Jurkat, Clone E6-1 (cell line): ENCODE results near the gene SUSD4.

Source experiments
- DNase-seq: peaks from one replicate; pipeline ENCODE4 v3.0.0-alpha.2; 2011; ENCODE audit warnings: low read depth, low spot score
- H3K4me3 ChIP-seq: 2 replicates; pipeline ENCODE4 v1.5.1; 2011; ENCODE audit warnings: mild to moderate bottlenecking, low read length, control low read depth, moderate library complexity

Gene SUSD4

DNA sequence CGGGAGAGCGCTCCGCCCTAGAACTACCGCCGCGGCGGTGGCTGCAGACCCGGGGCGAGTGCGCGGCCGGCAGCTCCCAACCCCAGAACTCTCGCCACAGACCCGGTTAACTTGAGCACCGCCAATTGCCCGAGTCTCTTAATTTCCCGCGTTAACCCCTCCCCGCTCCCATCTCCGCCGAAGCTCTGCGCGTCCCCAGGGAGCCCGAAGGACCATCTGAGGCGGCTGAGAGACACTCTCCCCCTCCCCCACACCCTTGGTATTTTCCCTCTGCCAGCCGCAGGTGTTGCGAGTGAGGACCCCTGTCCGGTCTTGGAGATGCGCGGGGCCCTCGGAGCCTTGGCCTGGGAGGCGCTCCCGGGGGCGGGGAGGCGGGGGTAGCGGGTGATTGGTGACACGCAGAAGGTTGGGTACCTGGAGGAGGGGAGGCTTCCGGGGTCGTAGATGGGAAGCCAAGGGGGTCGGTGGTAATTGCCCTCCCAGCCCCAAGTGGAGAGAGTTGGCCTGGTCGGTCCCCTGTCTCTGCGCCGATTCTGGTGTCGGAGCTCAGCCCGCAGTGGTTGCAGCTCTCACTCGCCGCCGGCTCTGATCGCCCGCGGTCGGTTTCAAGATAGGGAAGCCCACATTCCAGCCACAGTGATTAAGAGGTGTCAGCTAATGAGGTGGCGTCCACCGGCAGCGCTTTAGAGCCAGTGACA, 858 bp upstream of the SUSD4 start:
- no peak for DNase-seq
- H3K4me3 ChIP-seq, result peak overlapping the region; percentile 39

DNA sequence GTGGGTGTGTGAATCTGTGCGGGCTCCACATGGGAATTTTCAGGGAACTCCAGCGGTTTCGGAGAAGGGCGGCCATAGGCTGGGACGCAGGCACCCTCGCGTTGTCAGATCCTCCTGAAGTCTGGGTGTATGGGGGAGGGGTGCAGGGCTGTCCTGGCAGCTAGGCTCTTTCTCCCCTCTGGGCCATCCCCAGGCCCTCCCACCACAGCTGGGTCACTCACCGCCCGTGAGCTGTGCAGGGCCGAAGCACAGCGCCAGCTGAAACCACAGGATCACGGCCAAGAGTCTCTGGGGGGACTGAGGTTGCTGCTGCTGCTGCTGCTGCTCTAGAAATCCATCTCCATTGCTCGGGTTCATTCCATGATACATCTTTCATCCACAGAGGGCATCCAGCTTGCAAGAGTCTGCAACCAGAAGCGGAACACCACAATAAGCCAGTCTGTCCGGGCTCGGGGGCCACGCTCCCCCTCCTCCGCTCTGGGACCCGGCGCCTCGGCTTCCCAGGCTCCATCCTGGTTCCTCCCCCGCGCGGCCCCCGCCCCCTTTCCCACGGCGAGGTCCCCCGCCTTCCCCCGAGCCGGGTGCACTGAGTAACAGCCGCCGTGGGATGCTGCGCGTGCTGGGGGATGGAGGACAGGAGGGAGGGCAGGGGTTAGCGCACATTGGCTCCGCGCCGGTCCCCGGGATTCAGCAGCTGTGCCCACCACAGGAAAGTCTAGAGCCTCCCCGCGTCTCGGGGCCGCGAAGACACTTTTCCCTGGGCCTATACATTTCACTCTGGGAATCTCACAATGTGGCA, 720 bp downstream of the SUSD4 start:
- DNase-seq, result peak; percentile 15
- H3K4me3 ChIP-seq, result peak overlapping the region; percentile 71

GRCh38 chr1:223358826-223359225, 5.2 kb downstream of the SUSD4 start:
- no peak overlapping the region for H3K4me3 ChIP-seq
- no peak for DNase-seq

DNA sequence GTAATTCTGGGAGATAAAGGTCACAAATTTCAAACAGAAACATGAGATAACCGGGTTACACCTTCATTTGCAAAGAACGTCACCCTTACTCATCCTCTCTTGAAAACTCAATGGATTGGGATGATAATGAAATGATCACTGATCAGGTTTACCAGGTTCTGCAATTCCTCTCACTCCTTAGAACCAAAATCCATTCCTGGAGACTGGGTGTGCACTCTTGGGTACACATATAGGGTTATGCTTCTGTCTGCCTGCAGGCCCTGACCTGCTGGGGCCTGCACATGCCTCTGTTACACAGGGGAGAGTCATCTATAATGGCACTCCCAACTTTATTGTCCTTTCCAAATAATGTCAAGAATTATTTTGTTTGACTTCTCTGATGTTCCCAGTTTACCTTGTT, 8.3 kb downstream of the SUSD4 start:
- DNase-seq, result no peak
- H3K4me3 ChIP-seq, result no peak overlapping the region

DNA sequence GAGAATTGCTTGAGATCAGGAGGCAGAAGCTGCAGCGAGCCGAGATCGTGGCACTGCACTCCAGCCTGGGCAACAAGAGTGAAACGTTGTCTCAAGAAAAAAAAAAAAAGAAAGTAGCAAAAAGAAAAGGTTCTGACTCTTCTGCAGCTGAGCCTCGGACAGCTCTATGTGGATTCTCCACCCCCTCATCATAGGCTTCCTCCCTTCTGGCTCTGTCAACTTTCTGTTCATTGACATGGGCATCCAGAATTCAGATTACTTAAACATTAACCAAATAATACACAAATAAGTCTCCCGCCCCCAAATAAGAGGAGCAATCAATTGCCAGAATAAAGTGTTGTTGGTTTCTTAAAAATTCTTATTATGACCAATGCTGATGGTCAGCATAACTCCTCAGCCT, 10.0 kb downstream of the SUSD4 start:
- no peak overlapping the region for H3K4me3 ChIP-seq
- DNase-seq, result no peak

- H3K4me3 ChIP-seq, result no peak overlapping the region
- no peak for DNase-seq
These were observed 11.0 kb downstream of the SUSD4 start for GRCh38 chr1:223352944-223353343.

DNA sequence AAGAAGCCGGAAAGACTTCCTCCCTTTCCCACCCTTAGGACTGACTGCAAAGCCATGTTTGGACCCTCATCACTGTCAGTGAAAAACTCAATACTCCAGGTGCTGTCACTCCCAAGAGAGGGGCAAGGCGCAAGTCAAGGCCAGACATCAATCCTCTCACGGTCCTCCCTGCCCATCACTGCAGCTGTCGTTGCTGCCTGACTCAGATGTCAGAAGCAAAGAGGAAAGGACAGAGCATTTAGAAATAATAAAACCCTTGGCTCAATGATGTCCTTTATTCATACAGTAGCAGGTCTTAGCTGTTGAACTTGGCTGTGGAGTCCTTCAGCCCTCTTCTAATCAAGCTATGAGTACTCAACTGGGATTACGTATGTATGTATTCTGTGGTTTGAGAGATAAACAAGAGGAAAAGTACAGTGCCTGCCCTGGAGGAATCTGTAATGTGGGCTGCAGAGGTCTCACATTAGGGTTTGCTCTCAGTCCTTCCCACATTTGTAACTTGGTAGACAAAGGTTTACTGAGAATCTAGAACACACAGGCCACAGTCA, 13.5 kb downstream of the SUSD4 start:
- H3K4me3 ChIP-seq, result no peak overlapping the region
- no peak for DNase-seq

DNA sequence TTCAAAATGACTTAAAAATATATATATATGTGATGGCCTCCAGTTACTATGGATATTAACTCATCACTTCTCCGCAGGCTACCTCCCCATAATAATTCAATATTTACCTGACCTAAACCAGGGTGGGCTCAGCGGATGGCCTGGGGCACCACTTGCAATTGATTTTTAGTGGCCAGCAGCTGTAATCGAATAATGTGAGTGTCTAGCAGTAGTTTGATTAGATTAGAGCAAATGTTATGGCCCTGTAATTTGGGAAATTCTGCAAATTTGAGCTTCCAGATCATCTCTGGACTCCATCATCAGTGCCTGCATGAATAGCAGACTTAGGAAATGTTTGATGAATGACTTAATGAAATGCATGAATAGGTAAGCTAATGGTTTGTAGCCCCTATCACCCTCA, 14.7 kb downstream of the SUSD4 start:
- DNase-seq, result no peak
- H3K4me3 ChIP-seq, result no peak overlapping the region

DNA sequence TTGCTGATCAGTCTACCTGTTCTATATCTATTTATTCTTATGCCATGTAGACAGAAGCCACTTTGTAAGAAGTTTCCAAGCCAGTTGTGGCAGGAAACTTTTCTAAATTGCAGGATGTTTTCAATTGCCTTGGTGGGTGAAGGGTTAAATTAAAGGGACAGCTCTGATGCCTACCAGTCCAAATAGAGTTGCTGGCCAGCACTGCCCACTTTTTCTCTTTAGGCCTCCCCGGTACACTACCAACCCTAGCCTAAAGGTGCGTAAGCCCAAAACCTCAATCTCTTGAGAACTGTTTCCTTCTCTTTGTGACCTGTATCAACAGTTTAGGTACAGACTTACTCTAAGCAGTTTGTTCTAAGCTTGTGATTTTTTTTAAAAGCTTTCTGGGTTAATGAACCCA, 15.5 kb downstream of the SUSD4 start:
- no peak overlapping the region for H3K4me3 ChIP-seq
- DNase-seq, result no peak

DNA sequence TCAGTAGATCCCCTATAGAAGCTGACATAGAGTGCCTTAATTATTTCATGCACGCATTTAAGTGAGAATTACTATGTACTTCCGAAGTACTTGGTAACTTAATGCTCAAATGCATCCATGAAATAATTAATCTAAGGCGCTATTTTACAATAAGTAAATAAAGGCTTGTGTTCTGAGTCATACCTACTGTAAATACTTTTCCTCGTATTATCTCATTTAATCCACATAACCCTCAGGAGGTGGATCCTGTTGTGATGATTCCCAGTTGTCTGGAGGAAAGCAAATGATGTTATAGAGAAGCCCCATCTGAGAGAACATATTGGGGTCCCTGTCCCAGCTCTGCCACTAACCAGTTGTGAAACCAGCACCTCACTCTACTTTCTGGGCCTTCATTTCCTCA, 16.4 kb downstream of the SUSD4 start:
- no peak for DNase-seq
- H3K4me3 ChIP-seq, result no peak overlapping the region

DNA sequence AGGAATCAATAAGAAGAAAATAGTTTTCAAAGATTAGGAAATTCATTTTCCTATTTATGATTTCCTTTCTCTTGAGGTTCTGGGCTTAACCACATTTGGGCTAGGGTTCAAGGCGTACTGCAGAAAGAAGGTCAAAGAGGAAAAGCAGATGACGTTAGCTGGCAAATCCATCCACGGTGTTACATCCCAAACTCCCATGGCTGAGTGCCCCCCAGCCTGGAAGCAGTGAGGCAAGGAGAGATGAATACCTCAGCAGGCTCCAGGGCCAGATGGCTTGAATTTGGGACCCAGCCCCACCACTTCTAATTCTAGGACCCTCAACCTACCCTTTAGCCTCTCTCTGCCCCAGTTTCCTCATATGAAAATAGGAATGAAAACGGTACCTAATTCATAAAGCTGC, 17.7 kb downstream of the SUSD4 start:
- DNase-seq, result no peak
- H3K4me3 ChIP-seq, result no peak overlapping the region

- DNase-seq, result no peak
These were observed 18.3 kb downstream of the SUSD4 start for GRCh38 chr1:223345720-223346119.

GRCh38 chr1:223344491-223344890, 19.5 kb downstream of the SUSD4 start:
- DNase-seq, result no peak

More at GRCh38 chr1:223345720-223346119, 18.3 kb downstream of the SUSD4 start:
- no peak overlapping the region for H3K4me3 ChIP-seq

DNA sequence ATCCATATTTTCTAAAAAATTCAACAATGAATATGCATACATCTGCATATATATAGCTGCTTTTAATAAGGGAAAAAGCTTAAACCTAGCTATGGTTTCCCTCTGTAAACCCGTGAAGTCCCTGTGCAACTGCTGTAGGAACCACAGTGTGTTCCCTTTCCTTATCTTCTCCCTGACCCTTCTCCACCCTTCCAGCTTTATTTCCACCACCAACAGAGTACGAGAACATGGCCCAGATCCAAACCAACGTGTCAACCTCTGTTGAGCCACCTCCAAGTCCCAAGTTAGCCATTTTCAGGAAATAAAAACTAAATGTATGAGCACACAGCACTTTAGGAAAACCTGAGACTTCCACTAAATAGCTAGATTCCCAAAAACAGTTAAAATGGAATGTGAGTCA, 20.3 kb downstream of the SUSD4 start:
- no peak overlapping the region for H3K4me3 ChIP-seq
- DNase-seq, result no peak

More at GRCh38 chr1:223344491-223344890, 19.5 kb downstream of the SUSD4 start:
- H3K4me3 ChIP-seq, result no peak overlapping the region

DNA sequence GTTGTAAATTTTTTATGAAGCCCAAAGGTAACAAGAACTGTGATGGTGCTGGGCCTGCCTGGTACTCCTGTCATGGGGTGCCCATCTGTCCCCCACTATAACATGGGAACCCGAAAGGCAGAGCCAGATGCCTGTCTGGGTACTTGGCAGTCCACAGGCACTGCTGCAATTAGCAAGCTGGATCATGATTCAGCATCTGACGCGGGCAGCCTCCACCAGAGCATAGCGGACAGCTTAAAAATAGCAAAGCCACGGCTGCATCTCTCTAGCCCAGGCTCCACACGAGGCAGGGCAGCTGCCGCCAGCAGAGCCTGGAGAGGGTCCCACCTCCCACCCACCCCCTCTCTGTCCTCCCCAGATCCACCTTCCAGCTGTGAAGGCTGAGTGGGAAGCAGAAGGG, 22.9 kb downstream of the SUSD4 start:
- no peak overlapping the region for H3K4me3 ChIP-seq

DNA sequence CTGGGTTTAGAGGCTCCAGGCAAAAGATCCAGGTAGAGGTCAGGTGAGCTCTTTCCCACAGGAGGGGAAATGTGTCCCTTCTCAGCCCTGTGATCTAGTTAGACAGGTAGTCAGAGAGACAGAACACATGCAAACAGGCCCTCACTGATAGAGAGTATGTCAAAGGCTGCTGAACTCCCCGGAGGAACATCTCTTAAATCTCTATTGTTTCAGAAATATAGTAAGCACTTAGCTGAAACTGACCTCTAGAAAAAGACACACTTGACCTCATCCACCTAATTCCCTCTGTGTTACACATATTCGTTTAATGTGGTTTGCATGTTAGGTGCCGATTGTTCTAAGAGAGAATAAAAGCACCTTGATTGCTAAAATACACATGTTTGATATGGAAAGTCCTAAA, 23.3 kb downstream of the SUSD4 start:
- no peak for DNase-seq
- no peak overlapping the region for H3K4me3 ChIP-seq

More for the DNA sequence above, 22.9 kb downstream of the SUSD4 start:
- DNase-seq, result no peak

- DNase-seq, result no peak
- no peak overlapping the region for H3K4me3 ChIP-seq
These were observed 24.1 kb downstream of the SUSD4 start for GRCh38 chr1:223339861-223340260.

DNA sequence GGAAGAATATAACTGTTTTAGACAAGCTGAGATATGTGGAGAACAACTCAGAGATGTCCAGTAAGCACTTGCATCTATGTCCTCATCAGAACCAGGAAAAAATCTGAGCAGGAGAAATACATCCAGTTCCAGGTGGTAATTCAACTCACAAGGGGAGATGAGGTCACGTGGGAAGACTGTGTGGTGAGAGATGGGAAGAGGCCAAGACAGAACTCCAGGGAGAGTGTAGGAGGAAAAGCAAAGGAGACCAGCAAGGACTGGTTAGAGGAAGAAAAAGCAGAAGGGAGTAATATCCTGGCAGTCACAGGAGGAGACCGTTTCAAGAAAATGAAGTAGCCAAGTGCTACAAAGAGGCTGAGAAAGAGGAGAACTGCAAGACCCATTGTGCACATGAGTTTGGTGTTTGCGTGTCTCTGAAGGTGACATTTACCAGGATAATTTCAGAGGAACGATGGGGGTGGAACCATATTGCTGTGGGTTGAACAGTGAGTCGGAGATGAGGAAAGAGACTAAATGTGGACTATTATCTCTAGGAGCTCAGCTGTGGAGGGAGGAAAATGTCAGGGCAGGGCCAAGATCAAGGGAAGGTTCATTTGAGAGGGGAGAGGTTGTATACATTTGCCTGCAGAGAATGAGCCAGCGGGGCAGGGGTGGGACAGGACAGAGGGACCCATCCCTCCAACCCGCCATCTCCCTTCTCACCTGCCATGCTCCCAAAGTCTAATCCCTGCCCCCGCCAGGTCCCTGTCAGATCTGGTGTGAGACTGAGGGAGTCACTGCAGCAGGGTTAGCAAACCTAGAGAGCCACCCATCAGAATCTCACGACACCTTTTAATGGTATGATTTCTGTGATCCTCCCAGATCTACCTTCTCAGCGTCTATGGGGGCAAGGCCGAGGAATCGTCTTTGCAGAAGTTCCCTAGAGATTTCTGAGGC, 24.9 kb downstream of the SUSD4 start:
- no peak for DNase-seq
- no peak overlapping the region for H3K4me3 ChIP-seq

- DNase-seq, result no peak
- no peak overlapping the region for H3K4me3 ChIP-seq
These were observed 26.7 kb downstream of the SUSD4 start for GRCh38 chr1:223337174-223337869.
